K562 (cell line): ENCODE data around the gene NPEPL1. TPM values are rescaled to one million over a fixed set of nuclear protein-coding genes. Genes with fewer than 3 reads are reported as not detected.

Experiments used
- ATAC-seq: fragments of 200-7000 bp; cut with Tn5 transposase; 3 replicates; pipeline ENCODE4 v1.9.1; 2020; ENCODE audit warnings: moderate library complexity
- BruUV-seq: library from RNA; stranded (reverse); fragments of 400-500 nt; replicated peaks from 2 replicates; lab custom pipeline; 2021; lab: Mats Ljungman, UMichigan
- CTCF ChIA-PET: fragments of 300-600 bp; formaldehyde crosslinking; extraction: SDS; loops from one replicate; lab custom pipeline; 2021; ENCODE audit warnings: low intra/inter-chr PET ratio; lab: Yijun Ruan, JAX
- POLR2A ChIA-PET: fragments of 300-600, 350-650 bp; sonication (Branson Sonifier 250); formaldehyde crosslinking; extraction: SDS; loops from one replicate; lab custom pipeline; 2021; ENCODE audit warnings: antibody characterized with exemption, inconsistent platforms; lab: Yijun Ruan, JAX
- DNase-seq, 4 experiments: peaks; one replicate each; pipeline versions ENCODE4 v3.0.0 to v3.0.0-alpha.2; 2011 to 2018; ENCODE audit warnings: low spot score in 3 of 4, mixed read lengths in 3 of 4; ENCODE audit errors: extremely low read depth in 1 of 4
- FAIRE-seq: peaks from 2 replicates; lab custom pipeline; 2011; peaks lifted over from hg19 to GRCh38; lab: Jason Lieb, UNC
- H2AFZ ChIP-seq: 2 replicates; pipeline ENCODE4 v1.6.0; 2011; ENCODE audit warnings: low read depth, low read length, control low read depth, inconsistent platforms
- H3K27ac ChIP-seq: fragments of 200-600 bp; 3 replicates; pipeline ENCODE4 v1.8.0; 2011; ENCODE audit warnings: low read depth, mild to moderate bottlenecking, control low read depth, inconsistent platforms, low read length, moderate library complexity, mixed read lengths; ENCODE audit errors: extremely low read depth
- H3K27me3 ChIP-seq, 2 experiments: fragments of 300-600 bp in 1 of 2; 2 replicates in 1 of 2; 3 replicates in 1 of 2; pipeline versions ENCODE4 v1.6.0 to v1.8.0; 2011; ENCODE audit warnings: inconsistent platforms in 2 of 2, low read length in 2 of 2, mild to moderate bottlenecking in 1 of 2, mixed read lengths in 1 of 2, moderate library complexity in 1 of 2; ENCODE audit not compliant: control insufficient read depth in 2 of 2, insufficient read depth in 2 of 2
- H3K36me3 ChIP-seq: fragments of 300-600 bp; 3 replicates; pipeline ENCODE4 v1.8.0; 2011; ENCODE audit warnings: mild to moderate bottlenecking, low read length, inconsistent platforms; ENCODE audit not compliant: control insufficient read depth, insufficient read depth
- H3K4me1 ChIP-seq, 2 experiments: fragments of 200-600 bp in 1 of 2; replicated peaks in 1 of 2; 2 replicates in 1 of 2; 3 replicates in 1 of 2; pipeline versions ENCODE4 v1.5.1 to v1.8.0; 2011; ENCODE audit warnings: inconsistent platforms in 2 of 2, low read length in 2 of 2, mild to moderate bottlenecking in 1 of 2, mixed read lengths in 1 of 2, moderate library complexity in 1 of 2; ENCODE audit not compliant: control insufficient read depth in 2 of 2, insufficient read depth in 2 of 2
- H3K4me2 ChIP-seq: 2 replicates; pipeline ENCODE4 v1.6.1; 2011; ENCODE audit warnings: low read length, control low read depth, inconsistent platforms, mixed read lengths; ENCODE audit not compliant: insufficient read depth
- H3K4me3 ChIP-seq: fragments of 200-600 bp; sonication (generic), shearing (Covaris generic); 2 replicates; pipeline ENCODE4 v1.5.1; 2016; ENCODE audit warnings: control low read depth, inconsistent platforms
- H3K79me2 ChIP-seq: fragments of 200-600 bp; 3 replicates; pipeline ENCODE4 v1.8.0; 2011; ENCODE audit warnings: low read length, inconsistent platforms; ENCODE audit not compliant: control insufficient read depth, insufficient read depth
- H3K9ac ChIP-seq, 2 experiments: 2 replicates each; pipeline versions ENCODE4 v1.6.0 to v1.6.1; 2011; ENCODE audit warnings: low read depth in 2 of 2, low read length in 2 of 2, control low read depth in 1 of 2, inconsistent platforms in 1 of 2, mild to moderate bottlenecking in 1 of 2, mixed read lengths in 1 of 2; ENCODE audit not compliant: insufficient read depth in 1 of 2
- H3K9me1 ChIP-seq: one replicate; pipeline ENCODE4 v1.6.0; 2011; ENCODE audit warnings: inconsistent platforms, mild to moderate bottlenecking, low read length, moderate library complexity; ENCODE audit not compliant: control insufficient read depth, insufficient read depth
- H3K9me3 ChIP-seq: replicated peaks from 2 replicates; pipeline ENCODE4 v1.5.1; 2011; ENCODE audit warnings: low read depth, low read length, inconsistent platforms; ENCODE audit not compliant: control insufficient read depth, insufficient read depth
- H4K20me1 ChIP-seq: replicated peaks from 2 replicates; pipeline ENCODE4 v1.6.1; 2011; ENCODE audit warnings: low read length, inconsistent platforms, mixed read lengths; ENCODE audit not compliant: control insufficient read depth, insufficient read depth
- HMG20B ChIP-seq: fragments of 250-450 bp; sonication (Bioruptor Pico); IDR thresholded peaks from 2 replicates; pipeline ENCODE4 v1.5.0; 2021; ENCODE audit warnings: mild to moderate bottlenecking
- HNRNPL ChIP-seq: fragments of 200-400 bp; formaldehyde crosslinking; IDR thresholded peaks from 2 replicates; pipeline ENCODE4 v1.6.1; 2017; ENCODE audit warnings: low read depth, mild to moderate bottlenecking, low read length
- IFI16 ChIP-seq: fragments of 250-450 bp; sonication (Bioruptor Pico); IDR thresholded peaks from 2 replicates; pipeline ENCODE4 v2.1.2; 2022; ENCODE audit warnings: mild to moderate bottlenecking, inconsistent platforms
- KAT7 ChIP-seq: sonication (generic); formaldehyde crosslinking; IDR thresholded peaks from 2 replicates; pipeline ENCODE4 v1.8.0; 2022; ENCODE audit warnings: missing genetic modification reagents, mild to moderate bottlenecking, borderline replicate concordance
- NONO ChIP-seq, 2 experiments: fragments of 200-400 bp in 1 of 2; fragments of 450-650 bp in 1 of 2; formaldehyde crosslinking in 1 of 2; IDR thresholded peaks; 2 replicates each; pipeline ENCODE4 v1.6.1; 2017; ENCODE audit warnings: low read depth in 2 of 2, mild to moderate bottlenecking in 2 of 2, moderate library complexity in 2 of 2, low read length in 1 of 2
- PHF8 ChIP-seq: fragments of 200-600 bp; sonication (generic); IDR thresholded peaks from 2 replicates; pipeline ENCODE4 v1.6.1; 2012; ENCODE audit warnings: mixed run types, mild to moderate bottlenecking, inconsistent platforms, low read length, moderate library complexity, borderline replicate concordance
- RFX5 ChIP-seq: IDR thresholded peaks from 2 replicates; pipeline ENCODE4 v1.6.1; 2011; ENCODE audit warnings: low read depth, mild to moderate bottlenecking, improper control_type of control experiment, low read length
- SIX5 ChIP-seq, 2 experiments: IDR thresholded peaks; 2 replicates each; pipeline ENCODE4 v1.6.1; 2011; ENCODE audit warnings: low read length in 2 of 2, borderline replicate concordance in 1 of 2, low read depth in 1 of 2, mild to moderate bottlenecking in 1 of 2, moderate library complexity in 1 of 2; ENCODE audit not compliant: insufficient read depth in 1 of 2
- SUPT5H ChIP-seq: fragments of 450-650 bp; IDR thresholded peaks from 2 replicates; pipeline ENCODE4 v1.6.1; 2016
- TBL1XR1 ChIP-seq, 2 experiments: IDR thresholded peaks; 2 replicates each; pipeline ENCODE4 v1.6.1; 2012; ENCODE audit warnings: improper control_type of control experiment in 2 of 2, low read length in 2 of 2, mild to moderate bottlenecking in 1 of 2
- TOE1 ChIP-seq, 2 experiments: fragments of 450-650 bp in 1 of 2; sonication (generic) in 1 of 2; formaldehyde crosslinking in 1 of 2; IDR thresholded peaks; 2 replicates each; pipeline versions ENCODE4 v1.7.1 to v1.8.0; 2016 to 2022; ENCODE audit warnings: borderline replicate concordance in 2 of 2, mild to moderate bottlenecking in 2 of 2, antibody characterized with exemption in 1 of 2, inconsistent platforms in 1 of 2, low read depth in 1 of 2, missing genetic modification reagents in 1 of 2, moderate library complexity in 1 of 2
- ZBTB49 ChIP-seq: sonication (generic); formaldehyde crosslinking; IDR thresholded peaks from 2 replicates; pipeline ENCODE4 v1.8.0; 2022; ENCODE audit warnings: missing genetic modification reagents, mild to moderate bottlenecking, borderline replicate concordance
- ZNF239 ChIP-seq: fragments of 250-450 bp; sonication (Bioruptor Pico); IDR thresholded peaks from 2 replicates; pipeline ENCODE4 v1.4.0; 2020; ENCODE audit warnings: mild to moderate bottlenecking
- ZNF583 ChIP-seq: fragments of 250-450 bp; sonication (Bioruptor Pico); IDR thresholded peaks from 2 replicates; pipeline ENCODE4 v1.4.0; 2020
- ZNF644 ChIP-seq: fragments of 200-800 bp; sonication (Bioruptor generic); IDR thresholded peaks from 2 replicates; pipeline ENCODE4 v1.6.1; 2016; ENCODE audit warnings: low read depth, missing genetic modification characterization, missing compliant biosample characterization
- WGBS: fragments of 100-300 bp; shearing (Covaris generic); methylation state at CpG from one replicate; pipeline ENCODE4 v1.1.6; 2016; ENCODE audit warnings: low coverage, mixed read lengths; ENCODE audit not compliant: insufficient coverage; ENCODE audit errors: missing lambda C conversion rate; 5-methylcytosine and 5-hydroxymethylcytosine counted together
- in situ Hi-C: fragments of 300-500 bp; cut with MboI; formaldehyde crosslinking; loops from 4 replicates; pipeline ENCODE4 v1.15.0; 2018; ENCODE audit warnings: inconsistent platforms, mixed read lengths
- intact Hi-C: fragments of 100-400 bp; cut with micrococcal nuclease; formaldehyde crosslinking; loops from 2 replicates; pipeline ENCODE4 v1.14.2; 2022
- polyA plus RNA-seq, 8 experiments: library from polyadenylated mRNA; depleted of rRNA in 4 of 8; stranded (reverse) in 5 of 8; unstranded in 3 of 8; fragments of >200 nt; fragmentation: Nextera tagmentation in 2 of 8; fragmentation: Illumina TruSeq in 1 of 8; extraction: Ambion mirVana in 2 of 8; extraction: Trizol in 1 of 8; gene quantifications; 2 replicates each; pipeline versions ENCODE4 v1.2.1 to v1.2.3, GENCODE V29; 2011 to 2014; ENCODE audit warnings: inconsistent platforms in 1 of 8, missing spikeins in 1 of 8
- total RNA-seq, 7 experiments: library from RNA; depleted of rRNA in 6 of 7; stranded (reverse); fragments of >200 nt in 6 of 7; fragmentation: Illumina TruSeq in 2 of 7; extraction: Trizol in 2 of 7; gene quantifications; 2 replicates each; pipeline versions ENCODE4 v1.2.1 to v1.2.3, GENCODE V29; 2011 to 2021; ENCODE audit warnings: low replicate concordance in 1 of 7

The NPEPL1 gene
- total and polyA plus RNA-seq, 9 of the 15 experiments (the other 6 are each of a cell fraction or from before 2014, with no cell fraction given), result 0.04 to 5.6 (median 0.94) TPM

- Histone ChIP-seq H3K4me2 (no peak overlapping the region), H3K9me3 (no peaks in the 10 kb centered on the region), H3K36me3 (no peaks in the 10 kb centered on the region), H3K27me3 (peaks cover 18 to 43% of the 10 kb centered on the region in 2 experiments), H3K4me3 (no peak overlapping the region), H4K20me1 (no peaks in the 10 kb centered on the region), H3K27ac (no peak overlapping the region), H3K4me1 (no peaks in the 10 kb centered on the region), H2AFZ (no peak overlapping the region), H3K79me2 (no peaks in the 10 kb centered on the region), H3K9me1 (no peaks in the 10 kb centered on the region), H3K9ac (no peak overlapping the region)
- in situ Hi-C loops (no loop called here), intact Hi-C loops (no loop called here)
- no peak for DNase-seq
- ChIA-PET CTCF (no interaction called here), POLR2A (interaction anchor here (1.1 to 1.3 kb wide), 2 partner anchors 8 to 18 kb away, joined by 3 read pairs; no protein-coding TSS in a partner anchor)
- 0% methylated on average over 6 of the region's 7 CpGs for WGBS
- ATAC-seq, result no peak
- TF ChIP-seq KAT7 (CRISPR knock-in tag) (no peak), SUPT5H (no peak), IFI16 (CRISPR knock-in tag) (no peak), ZNF583 (CRISPR knock-in tag) (no peak), NONO (IDR thresholded peaks at IDR 0.05; ENCODE audit: low read depth in 2 of 2, low read length in 1 of 2) (no peak), PHF8 (no peak), HMG20B (CRISPR knock-in tag) (no peak), ZNF239 (CRISPR knock-in tag) (no peak), RFX5 (no peak), TOE1 (IDR thresholded peaks at IDR 0.05; ENCODE audit: borderline replicate concordance) (no peak), TOE1 (CRISPR knock-in tag; IDR thresholded peaks at IDR 0.05; ENCODE audit: borderline replicate concordance, low read depth) (no peak), TBL1XR1 (IDR thresholded peaks at IDR 0.05; ENCODE audit: low read length in 2 of 2) (no peak), ZBTB49 (CRISPR knock-in tag) (no peak), HNRNPL (no peak), ZNF644 (no peak), SIX5 (IDR thresholded peaks at IDR 0.05; ENCODE audit: borderline replicate concordance in 1 of 2, insufficient read depth in 1 of 2, low read depth in 1 of 2, low read length in 2 of 2) (no peak)
- FAIRE-seq, result no peak
- no TSS peak for BruUV-seq
Measured at GRCh38 chr20:58763076-58763475, 70.5 kb downstream of the NPEPL1 start.
